GM12878 (cell line): ENCODE measurements around the gene SLF2. TPM values are rescaled to one million over a fixed set of nuclear protein-coding genes. Genes with fewer than 3 reads are reported as not detected.

ENCODE experiments used
- ATAC-seq: fragments of 200-7000 bp; cut with Tn5 transposase; 3 replicates; pipeline ENCODE4 v1.9.1; 2020; ENCODE audit warnings: mild to moderate bottlenecking, moderate library complexity
- BruUV-seq: library from RNA; stranded (reverse); fragments of 400-500 nt; replicated peaks from 2 replicates; lab custom pipeline; 2021; lab: Mats Ljungman, UMichigan
- CTCF ChIA-PET: fragments of 300-600 bp; sonication (Branson Sonifier 250); formaldehyde crosslinking; extraction: SDS; loops from one replicate; lab custom pipeline; 2021; ENCODE audit warnings: inconsistent platforms; lab: Yijun Ruan, JAX
- POLR2A ChIA-PET: fragments of 350-600 bp; formaldehyde crosslinking; extraction: SDS; loops from one replicate; lab custom pipeline; 2021; ENCODE audit warnings: inconsistent platforms; lab: Charles Lee
- RAD21 ChIA-PET: fragments of 300-600 bp; sonication (Branson Sonifier 250); formaldehyde crosslinking; loops from one replicate; lab custom pipeline; 2023; ENCODE audit warnings: antibody characterized with exemption; ENCODE audit not compliant: unreplicated experiment; lab: Charles Lee
- SMC1A ChIA-PET: fragments of 300-600 bp; sonication (Branson Sonifier 250); formaldehyde crosslinking; loops from one replicate; lab custom pipeline; 2023; ENCODE audit not compliant: unreplicated experiment, uncharacterized antibody; lab: Charles Lee
- DNase-seq: peaks from one replicate; pipeline ENCODE4 v3.0.0-alpha.2; 2011; ENCODE audit warnings: low read depth, low spot score
- FAIRE-seq: peaks from 3 replicates; lab custom pipeline; 2011; peaks lifted over from hg19 to GRCh38; lab: Jason Lieb, UNC
- H2AFZ ChIP-seq: 2 replicates; pipeline ENCODE4 v1.6.0; 2011; ENCODE audit warnings: low read depth, low read length, control low read depth; ENCODE audit not compliant: control insufficient read depth
- H3K27ac ChIP-seq: 2 replicates; pipeline ENCODE4 v1.5.1; 2011; ENCODE audit warnings: control low read depth; ENCODE audit not compliant: control insufficient read depth, insufficient read depth
- H3K27me3 ChIP-seq, 2 experiments: replicated peaks in 1 of 2; 2 replicates each; pipeline versions ENCODE4 v1.6.0 to v1.6.1; 2011; ENCODE audit warnings: low read length in 1 of 2; ENCODE audit not compliant: control insufficient read depth in 2 of 2, insufficient read depth in 2 of 2
- H3K36me3 ChIP-seq, 2 experiments: 2 replicates each; pipeline ENCODE4 v1.5.1; 2011; ENCODE audit warnings: low read length in 1 of 2; ENCODE audit not compliant: control insufficient read depth in 2 of 2, insufficient read depth in 2 of 2
- H3K4me1 ChIP-seq: 2 replicates; pipeline ENCODE4 v1.6.1; 2011; ENCODE audit warnings: mild to moderate bottlenecking, low read length, moderate library complexity, mixed read lengths; ENCODE audit not compliant: control insufficient read depth, insufficient read depth
- H3K4me2 ChIP-seq: 2 replicates; pipeline ENCODE4 v1.6.0; 2011; ENCODE audit warnings: control low read depth; ENCODE audit not compliant: control insufficient read depth, insufficient read depth
- H3K4me3 ChIP-seq: fragments of 200-600 bp; sonication (generic); 2 replicates; pipeline ENCODE4 v1.5.1; 2016
- H3K79me2 ChIP-seq: 2 replicates; pipeline ENCODE4 v1.6.0; 2011; ENCODE audit warnings: low read length; ENCODE audit not compliant: control insufficient read depth, insufficient read depth
- H3K9ac ChIP-seq: 2 replicates; pipeline ENCODE4 v1.8.0; 2011; ENCODE audit warnings: low read length, control low read depth, mixed read lengths; ENCODE audit not compliant: control insufficient read depth, insufficient read depth
- H3K9me3 ChIP-seq: replicated peaks from 3 replicates; pipeline ENCODE4 v1.5.1; 2011; ENCODE audit warnings: mild to moderate bottlenecking, low read length; ENCODE audit not compliant: control insufficient read depth, insufficient read depth
- H4K20me1 ChIP-seq: 2 replicates; pipeline ENCODE4 v1.6.0; 2011; ENCODE audit not compliant: control insufficient read depth, insufficient read depth
- CHD1 ChIP-seq: IDR thresholded peaks from 2 replicates; pipeline ENCODE4 v1.6.1; 2012; ENCODE audit warnings: low read depth, low read length, improper control_type of control experiment
- EED ChIP-seq: sonication (generic); IDR thresholded peaks from 2 replicates; pipeline ENCODE4 v1.6.1; 2016; ENCODE audit warnings: antibody characterized with exemption, low read depth
- ETV6 ChIP-seq, 2 experiments: fragments of 450-650 bp in 1 of 2; IDR thresholded peaks in 1 of 2; conservative IDR thresholded peaks in 1 of 2; 2 replicates each; pipeline ENCODE4 v1.6.1; 2014; ENCODE audit warnings: antibody characterized with exemption in 1 of 2, borderline replicate concordance in 1 of 2, low read depth in 1 of 2, mild to moderate bottlenecking in 1 of 2, moderate library complexity in 1 of 2
- GATAD2B ChIP-seq: fragments of 450-650 bp; conservative IDR thresholded peaks from 2 replicates; pipeline ENCODE4 v1.6.1; 2017; ENCODE audit warnings: low read depth, mild to moderate bottlenecking, moderate library complexity
- IRF3 ChIP-seq: fragments of 450-650 bp; IDR thresholded peaks from 2 replicates; pipeline ENCODE4 v1.6.1; 2014; ENCODE audit warnings: mild to moderate bottlenecking
- IRF4 ChIP-seq: IDR thresholded peaks from 2 replicates; pipeline ENCODE4 v1.6.1; 2011; ENCODE audit warnings: low read depth, low read length
- KLF5 ChIP-seq: fragments of 450-650 bp; IDR thresholded peaks from 2 replicates; pipeline ENCODE4 v1.6.1; 2014; ENCODE audit warnings: mild to moderate bottlenecking; ENCODE audit not compliant: partially characterized antibody
- NFYA ChIP-seq: IDR thresholded peaks from 2 replicates; pipeline ENCODE4 v1.6.1; 2011; ENCODE audit warnings: low read depth, mild to moderate bottlenecking, low read length, improper control_type of control experiment, borderline replicate concordance
- TARDBP ChIP-seq: IDR thresholded peaks from 2 replicates; pipeline ENCODE4 v1.6.1; 2016; ENCODE audit warnings: borderline replicate concordance
- WGBS: methylation state at CpG from one replicate; pipeline ENCODE4 v1.1.6; 2016; ENCODE audit warnings: low lambda C conversion rate; ENCODE audit not compliant: insufficient replicate concordance, insufficient coverage; ENCODE audit errors: missing lambda C conversion rate; 5-methylcytosine and 5-hydroxymethylcytosine counted together
- in situ Hi-C: fragments of 300-500 bp; cut with MboI; formaldehyde crosslinking; loops from 9 replicates; pipeline ENCODE4 v1.14.3; 2018; ENCODE audit warnings: mixed read lengths
- intact Hi-C: fragments of 100-400 bp; cut with micrococcal nuclease; formaldehyde crosslinking; loops from one replicate; pipeline ENCODE4 v1.14.2; 2022; ENCODE audit not compliant: unreplicated experiment
- polyA plus RNA-seq, 11 experiments: library from polyadenylated mRNA; depleted of rRNA in 4 of 11; unstranded in 6 of 11; stranded (reverse) in 5 of 11; fragments of >200 nt; fragmentation: Nextera tagmentation in 4 of 11; fragmentation: Illumina TruSeq in 1 of 11; extraction: Ambion mirVana in 4 of 11; extraction: Trizol in 1 of 11; gene quantifications; 1 replicate in 1 of 11; 2 replicates in 10 of 11; pipeline versions ENCODE4 v1.2.1 to v1.2.3, GENCODE V29; 2011 to 2016; ENCODE audit warnings: inconsistent platforms in 2 of 11, missing spikeins in 2 of 11, low read depth in 1 of 11
- total RNA-seq, 4 experiments: library from RNA; depleted of rRNA in 3 of 4; stranded (reverse); fragments of >200 nt in 3 of 4; fragmentation: Illumina TruSeq in 1 of 4; extraction: Trizol in 1 of 4; gene quantifications; 2 replicates each; pipeline versions ENCODE4 v1.2.1 to v1.2.3, GENCODE V29; 2013 to 2021
- TF ChIP-seq, protein P1 (sequence below): fragments of 450-650 bp; conservative IDR thresholded peaks from 2 replicates; pipeline ENCODE4 v1.6.1; 2017; ENCODE audit warnings: mild to moderate bottlenecking, moderate library complexity
- TF ChIP-seq, protein P2 (sequence below): fragments of 150-350 bp; IDR thresholded peaks from 2 replicates; pipeline ENCODE4 v1.6.1; 2014; ENCODE audit warnings: mild to moderate bottlenecking, low read depth, low read length

SLF2 gene
- total and polyA plus RNA-seq, 10 of the 15 experiments (the other 5 are each of a cell fraction or from before 2014, with no cell fraction given): 3.0 to 25.2 (median 17.9) TPM

DNA sequence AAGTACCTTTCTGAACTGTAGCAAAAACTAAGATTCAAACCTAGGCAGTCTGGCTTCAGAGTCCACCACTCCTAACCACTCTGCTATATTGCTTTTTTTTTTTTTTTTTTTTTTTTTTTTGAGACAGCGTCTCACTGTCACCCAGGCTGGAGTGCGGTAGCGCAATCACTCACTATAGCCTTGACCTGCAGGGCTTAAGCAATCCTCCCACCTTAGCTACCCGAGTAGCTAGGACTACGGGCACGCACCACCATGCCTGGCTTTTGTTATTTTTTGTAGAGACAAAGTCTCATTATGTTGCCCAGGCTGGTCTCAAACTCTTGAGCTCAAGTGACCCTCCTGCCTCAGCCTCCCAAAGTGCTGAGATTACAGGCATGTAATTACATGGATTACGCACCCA, 10.1 kb upstream of the SLF2 start:
- ATAC-seq (no peak), DNase-seq (no peak), FAIRE-seq (no peak)
- H3K4me1 ChIP-seq: 0 out of 2 replicates have a peak, but pooled peaks cover 4% of the 10 kb centered on the region
- H3K9me3 ChIP-seq: no peaks in the 10 kb centered on the region
- H3K79me2 ChIP-seq: no peaks in the 10 kb centered on the region
- H3K27ac ChIP-seq: no peak overlapping the region
- H2AFZ ChIP-seq: no peak overlapping the region
- ChIA-PET SMC1A (interaction anchor here (1.1 kb wide), 1 partner anchor 14 kb away, joined by 3 read pairs; no protein-coding TSS in a partner anchor), CTCF (interaction anchor here (0.9 to 1.4 kb wide), 3 partner anchors 9 to 31 kb away, joined by 3 to 5 read pairs (median 3); no protein-coding TSS in a partner anchor), RAD21 (no interaction called here), POLR2A (no interaction called here)
- BruUV-seq: no TSS peak
- in situ Hi-C loops (no loop called here), intact Hi-C loops (no loop called here)
- TF ChIP-seq, protein P1, sequence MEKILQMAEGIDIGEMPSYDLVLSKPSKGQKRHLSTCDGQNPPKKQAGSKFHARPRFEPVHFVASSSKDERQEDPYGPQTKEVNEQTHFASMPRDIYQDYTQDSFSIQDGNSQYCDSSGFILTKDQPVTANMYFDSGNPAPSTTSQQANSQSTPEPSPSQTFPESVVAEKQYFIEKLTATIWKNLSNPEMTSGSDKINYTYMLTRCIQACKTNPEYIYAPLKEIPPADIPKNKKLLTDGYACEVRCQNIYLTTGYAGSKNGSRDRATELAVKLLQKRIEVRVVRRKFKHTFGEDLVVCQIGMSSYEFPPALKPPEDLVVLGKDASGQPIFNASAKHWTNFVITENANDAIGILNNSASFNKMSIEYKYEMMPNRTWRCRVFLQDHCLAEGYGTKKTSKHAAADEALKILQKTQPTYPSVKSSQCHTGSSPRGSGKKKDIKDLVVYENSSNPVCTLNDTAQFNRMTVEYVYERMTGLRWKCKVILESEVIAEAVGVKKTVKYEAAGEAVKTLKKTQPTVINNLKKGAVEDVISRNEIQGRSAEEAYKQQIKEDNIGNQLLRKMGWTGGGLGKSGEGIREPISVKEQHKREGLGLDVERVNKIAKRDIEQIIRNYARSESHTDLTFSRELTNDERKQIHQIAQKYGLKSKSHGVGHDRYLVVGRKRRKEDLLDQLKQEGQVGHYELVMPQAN: no peak
- TF ChIP-seq KLF5 (no peak), TARDBP (no peak), ETV6 (conservative IDR thresholded peaks at IDR 0.05 in 1 of 2, IDR thresholded peaks at IDR 0.05 in 1 of 2; ENCODE audit: borderline replicate concordance in 1 of 2, low read depth in 1 of 2) (no peak), IRF3 (no peak), GATAD2B (no peak), EED (no peak), IRF4 (no peak), NFYA (no peak), CHD1 (no peak)
- TF ChIP-seq, protein P2, sequence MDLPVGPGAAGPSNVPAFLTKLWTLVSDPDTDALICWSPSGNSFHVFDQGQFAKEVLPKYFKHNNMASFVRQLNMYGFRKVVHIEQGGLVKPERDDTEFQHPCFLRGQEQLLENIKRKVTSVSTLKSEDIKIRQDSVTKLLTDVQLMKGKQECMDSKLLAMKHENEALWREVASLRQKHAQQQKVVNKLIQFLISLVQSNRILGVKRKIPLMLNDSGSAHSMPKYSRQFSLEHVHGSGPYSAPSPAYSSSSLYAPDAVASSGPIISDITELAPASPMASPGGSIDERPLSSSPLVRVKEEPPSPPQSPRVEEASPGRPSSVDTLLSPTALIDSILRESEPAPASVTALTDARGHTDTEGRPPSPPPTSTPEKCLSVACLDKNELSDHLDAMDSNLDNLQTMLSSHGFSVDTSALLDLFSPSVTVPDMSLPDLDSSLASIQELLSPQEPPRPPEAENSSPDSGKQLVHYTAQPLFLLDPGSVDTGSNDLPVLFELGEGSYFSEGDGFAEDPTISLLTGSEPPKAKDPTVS: no peak
- H3K4me2 ChIP-seq: no peak overlapping the region
- H3K27me3 ChIP-seq: no peaks in the 10 kb centered on the region
- no peak overlapping the region for H3K4me3 ChIP-seq
- no peak overlapping the region for H3K9ac ChIP-seq
- H4K20me1 ChIP-seq: no peaks in the 10 kb centered on the region
- H3K36me3 ChIP-seq: no peaks in the 10 kb centered on the region
- 63% methylated on average over 6 of the region's 7 CpGs for WGBS
